Epithelial cell of proximal tubule (primary cell): ENCODE results near the gene MYL11. TPM values are rescaled to one million over a fixed set of nuclear protein-coding genes. Genes with fewer than 3 reads are reported as not detected.
A peak's percentile ranks its signal among the peaks of the same experiment; 100 is the strongest.

ENCODE experiments used
- DNase-seq: peaks from one replicate; pipeline ENCODE4 v3.0.0-alpha.2; 2011; ENCODE audit warnings: low read depth
- H3K4me3 ChIP-seq: 2 replicates; pipeline ENCODE4 v1.5.1; 2011; ENCODE audit warnings: low read depth, mild to moderate bottlenecking, low read length
- total RNA-seq: library from RNA; depleted of rRNA; stranded (reverse); fragments of >200 nt; gene quantifications from 2 replicates; pipeline ENCODE4 v1.2.3, GENCODE V29; 2015
- TF ChIP-seq, protein P1 (sequence below): conservative IDR thresholded peaks from 2 replicates; pipeline ENCODE4 v1.5.1; 2012; ENCODE audit warnings: low read depth, mild to moderate bottlenecking, low read length

The MYL11 gene
- total RNA-seq, 1 donor from 2014 or later, result not detected

GRCh38 chr16:30358990-30359870, 15.4 kb upstream of the MYL11 start:
- no peak for DNase-seq
- no peak overlapping the region for H3K4me3 ChIP-seq
- TF ChIP-seq, protein P1, sequence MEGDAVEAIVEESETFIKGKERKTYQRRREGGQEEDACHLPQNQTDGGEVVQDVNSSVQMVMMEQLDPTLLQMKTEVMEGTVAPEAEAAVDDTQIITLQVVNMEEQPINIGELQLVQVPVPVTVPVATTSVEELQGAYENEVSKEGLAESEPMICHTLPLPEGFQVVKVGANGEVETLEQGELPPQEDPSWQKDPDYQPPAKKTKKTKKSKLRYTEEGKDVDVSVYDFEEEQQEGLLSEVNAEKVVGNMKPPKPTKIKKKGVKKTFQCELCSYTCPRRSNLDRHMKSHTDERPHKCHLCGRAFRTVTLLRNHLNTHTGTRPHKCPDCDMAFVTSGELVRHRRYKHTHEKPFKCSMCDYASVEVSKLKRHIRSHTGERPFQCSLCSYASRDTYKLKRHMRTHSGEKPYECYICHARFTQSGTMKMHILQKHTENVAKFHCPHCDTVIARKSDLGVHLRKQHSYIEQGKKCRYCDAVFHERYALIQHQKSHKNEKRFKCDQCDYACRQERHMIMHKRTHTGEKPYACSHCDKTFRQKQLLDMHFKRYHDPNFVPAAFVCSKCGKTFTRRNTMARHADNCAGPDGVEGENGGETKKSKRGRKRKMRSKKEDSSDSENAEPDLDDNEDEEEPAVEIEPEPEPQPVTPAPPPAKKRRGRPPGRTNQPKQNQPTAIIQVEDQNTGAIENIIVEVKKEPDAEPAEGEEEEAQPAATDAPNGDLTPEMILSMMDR, result no peak

DNA sequence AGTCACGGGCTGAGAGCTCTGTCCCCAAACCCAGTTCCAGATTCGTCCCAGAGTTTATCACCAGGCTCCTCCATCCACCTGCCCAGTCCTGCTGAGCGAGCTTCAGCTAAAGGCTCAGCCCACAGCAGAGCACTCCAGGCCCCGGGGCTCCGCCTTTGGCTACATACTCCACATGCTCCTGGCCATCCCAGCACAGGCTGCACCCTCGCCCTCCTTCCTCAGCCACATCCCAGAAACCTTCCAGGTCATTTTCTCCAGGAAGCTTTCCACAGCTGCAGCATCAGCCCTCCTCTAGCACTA, 14.8 kb upstream of the MYL11 start:
- no peak for DNase-seq
- TF ChIP-seq, protein P1, result no peak
- H3K4me3 ChIP-seq, result no peak overlapping the region

DNA sequence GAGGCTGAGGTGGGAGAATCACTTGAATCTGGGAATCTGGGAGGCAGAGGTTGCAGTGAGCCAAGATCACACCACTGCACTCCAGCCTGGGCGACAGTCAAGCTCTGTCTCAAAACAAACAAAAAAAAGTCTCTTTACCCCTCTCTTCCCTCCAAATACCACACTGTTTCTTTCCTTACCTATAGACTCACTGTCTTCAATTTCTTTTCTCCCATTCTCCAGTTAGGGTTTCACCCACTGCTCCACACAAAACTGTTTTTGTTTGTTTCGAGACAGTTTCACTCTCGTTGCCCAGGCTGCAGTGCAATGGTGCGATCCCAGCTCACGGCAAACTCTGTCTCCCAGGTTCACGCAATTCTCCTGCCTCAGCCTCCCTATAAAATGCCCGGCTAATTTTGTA, 13.4 kb upstream of the MYL11 start:
- no peak for DNase-seq
- TF ChIP-seq, protein P1, result no peak
- H3K4me3 ChIP-seq, result no peak overlapping the region

DNA sequence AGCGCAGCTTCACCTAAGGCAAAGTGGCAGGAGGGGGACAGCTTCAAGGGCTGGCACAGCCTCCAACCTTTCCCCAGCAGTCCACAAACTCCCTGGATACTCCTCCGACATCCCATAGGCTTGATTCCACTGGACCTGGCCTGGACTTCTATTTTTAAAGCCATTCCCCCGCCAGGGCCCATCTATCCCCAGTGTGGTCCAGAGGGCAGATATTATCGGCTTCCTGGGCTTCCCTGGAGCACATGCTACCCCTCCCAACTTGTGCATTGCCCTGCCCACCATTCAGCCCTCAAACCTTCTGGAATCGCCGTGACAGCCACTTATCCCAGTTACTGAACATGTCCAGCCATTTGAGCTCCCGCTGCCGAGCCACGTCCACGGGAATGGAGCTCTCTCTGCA, 9.4 kb upstream of the MYL11 start:
- no peak overlapping the region for H3K4me3 ChIP-seq
- DNase-seq, result no peak
- TF ChIP-seq, protein P1, result no peak

GRCh38 chr16:30366511-30366910, 8.1 kb upstream of the MYL11 start:
- TF ChIP-seq, protein P1, result no peak
- DNase-seq, result no peak
- no peak overlapping the region for H3K4me3 ChIP-seq

GRCh38 chr16:30367349-30368009, 7.1 kb upstream of the MYL11 start:
- peak overlapping the region; percentile 87 for H3K4me3 ChIP-seq
- TF ChIP-seq, protein P1, result no peak
- no peak for DNase-seq
